Neuronal stem cell (in vitro differentiated cells): ENCODE measurements around the gene PTGES2.

Experiments
- DNase-seq: peaks from one replicate; pipeline ENCODE4 v3.0.0-alpha.2; 2013; ENCODE audit warnings: low spot score
- H2AFZ ChIP-seq: one replicate; pipeline ENCODE4 v1.6.1; 2013; ENCODE audit warnings: mild to moderate bottlenecking, low read length, inconsistent platforms
- H2AK5ac ChIP-seq: 2 replicates; pipeline ENCODE4 v1.6.1; 2013; ENCODE audit warnings: low read depth, mild to moderate bottlenecking, inconsistent platforms, low read length, moderate library complexity, mixed read lengths
- H2BK120ac ChIP-seq: 2 replicates; pipeline ENCODE4 v1.6.1; 2013; ENCODE audit warnings: low read depth, mild to moderate bottlenecking, inconsistent platforms, low read length, moderate library complexity, mixed read lengths
- H2BK12ac ChIP-seq: one replicate; pipeline ENCODE4 v1.6.1; 2013; ENCODE audit warnings: low read length, inconsistent platforms
- H2BK15ac ChIP-seq: 2 replicates; pipeline ENCODE4 v1.6.1; 2013; ENCODE audit warnings: mild to moderate bottlenecking, low read length, inconsistent platforms, mixed read lengths
- H2BK5ac ChIP-seq: one replicate; pipeline ENCODE4 v1.6.1; 2013; ENCODE audit warnings: inconsistent platforms, mild to moderate bottlenecking, low read length, moderate library complexity
- H3K14ac ChIP-seq: one replicate; pipeline ENCODE4 v1.6.1; 2013; ENCODE audit warnings: low read length, inconsistent platforms
- H3K18ac ChIP-seq: 2 replicates; pipeline ENCODE4 v1.6.1; 2013; ENCODE audit warnings: low read length, inconsistent platforms
- H3K23ac ChIP-seq: 2 replicates; pipeline ENCODE4 v1.6.1; 2013; ENCODE audit warnings: low read depth, mild to moderate bottlenecking, mixed read lengths, low read length, inconsistent platforms; ENCODE audit not compliant: poor library complexity
- H3K27ac ChIP-seq: replicated peaks from 3 replicates; pipeline ENCODE4 v1.5.1; 2013; ENCODE audit warnings: low read length, inconsistent platforms
- H3K27me3 ChIP-seq, 3 experiments: 2 replicates each; pipeline ENCODE4 v1.6.1; 2013; ENCODE audit warnings: low read length in 3 of 3, mild to moderate bottlenecking in 2 of 3, inconsistent platforms in 1 of 3, low read depth in 1 of 3, mixed read lengths in 1 of 3, moderate library complexity in 1 of 3; ENCODE audit not compliant: control insufficient read depth in 3 of 3, insufficient read depth in 3 of 3
- H3K36me3 ChIP-seq, 2 donors: replicated peaks in 1 of 2; 2 replicates each; pipeline ENCODE4 v1.6.1; 2013; ENCODE audit warnings: low read length in 2 of 2; ENCODE audit not compliant: control insufficient read depth in 2 of 2, insufficient read depth in 2 of 2
- H3K4ac ChIP-seq: 2 replicates; pipeline ENCODE4 v1.6.1; 2013; ENCODE audit warnings: inconsistent platforms, mild to moderate bottlenecking, low read length, moderate library complexity
- H3K4me1 ChIP-seq, 2 donors: 1 replicate in 1 of 2; 2 replicates in 1 of 2; pipeline ENCODE4 v1.6.1; 2013; ENCODE audit warnings: low read length in 2 of 2, low read depth in 1 of 2; ENCODE audit not compliant: control insufficient read depth in 2 of 2, insufficient read depth in 1 of 2
- H3K4me2 ChIP-seq: one replicate; pipeline ENCODE4 v1.6.1; 2013; ENCODE audit warnings: mild to moderate bottlenecking, low read length, inconsistent platforms; ENCODE audit not compliant: insufficient read depth, poor library complexity, severe bottlenecking
- H3K4me3 ChIP-seq, 2 donors: 2 replicates each; pipeline ENCODE4 v1.5.1; 2013; ENCODE audit warnings: low read length in 2 of 2, mild to moderate bottlenecking in 2 of 2, inconsistent platforms in 1 of 2, moderate library complexity in 1 of 2
- H3K79me1 ChIP-seq: one replicate; pipeline ENCODE4 v1.6.1; 2013; ENCODE audit warnings: low read depth, mild to moderate bottlenecking, inconsistent platforms, low read length, moderate library complexity
- H3K9ac ChIP-seq: one replicate; pipeline ENCODE4 v1.6.1; 2013; ENCODE audit warnings: mild to moderate bottlenecking, low read depth, low read length, inconsistent platforms; ENCODE audit not compliant: poor library complexity
- H3K9me3 ChIP-seq, 2 donors: replicated peaks in 1 of 2; 2 replicates each; pipeline versions ENCODE3 to v1.6.1; 2013; ENCODE audit warnings: low read length in 2 of 2, mild to moderate bottlenecking in 2 of 2, inconsistent platforms in 1 of 2, low read depth in 1 of 2, mixed read lengths in 1 of 2, moderate library complexity in 1 of 2; ENCODE audit not compliant: control insufficient read depth in 2 of 2, insufficient read depth in 1 of 2
- H4K8ac ChIP-seq: one replicate; pipeline ENCODE4 v1.6.1; 2013; ENCODE audit warnings: low read depth, mild to moderate bottlenecking, inconsistent platforms, low read length, moderate library complexity
- H4K91ac ChIP-seq: one replicate; pipeline ENCODE4 v1.6.1; 2013; ENCODE audit warnings: low read length, low read depth, mild to moderate bottlenecking, inconsistent platforms; ENCODE audit not compliant: poor library complexity
- WGBS, 2 donors: extraction: QIAGEN DNeasy Blood & Tissue Kit; methylation state at CpG; one replicate each; pipeline ENCODE4 v1.1.7; 2013; ENCODE audit warnings: missing lambda C conversion rate in 2 of 2, mixed read lengths in 1 of 2; ENCODE audit not compliant: insufficient read length in 2 of 2, insufficient replicate concordance in 1 of 2; ENCODE audit errors: extremely low coverage in 2 of 2; 5-methylcytosine and 5-hydroxymethylcytosine counted together

Gene PTGES2

GRCh38 chr9:128127990-128128835 is 684 bp upstream of the PTGES2 start:
- Histone ChIP-seq H3K14ac (peak overlapping the region; percentile 99), H3K4me3 (peak overlapping the region; percentile 90 to 100), H3K9me3 (peaks cover 7% of the 10 kb centered on the region in 2 donors), H3K27me3 (peaks cover 0 to 6% (median 0%) of the 10 kb centered on the region in 3 experiments), H3K4me1 (peaks cover 5 to 22% of the 10 kb centered on the region in 2 donors), H3K4ac (peak overlapping the region; percentile 37), H2BK120ac (peak overlapping the region; percentile 72), H3K23ac (peak overlapping the region; percentile 95), H3K18ac (peak overlapping the region; percentile 99), H4K91ac (no peak overlapping the region), H3K36me3 (peaks cover 10 to 23% of the 10 kb centered on the region in 2 donors), H2BK5ac (peak overlapping the region; percentile 98), H3K4me2 (peak overlapping the region; percentile 91), H2BK15ac (peak overlapping the region; percentile 96), H2BK12ac (peak overlapping the region; percentile 84), H3K9ac (peak overlapping the region; percentile 96), H2AK5ac (peak overlapping the region; percentile 92), H3K27ac (peak overlapping the region; percentile 85), H4K8ac (no peak overlapping the region), H2AFZ (peak overlapping the region; percentile 100), H3K79me1 (peaks cover 9% of the 10 kb centered on the region)
- no CpG with 5 or more reads among the region's 82 CpGs for WGBS, 2 donors
- peak; percentile 91 for DNase-seq

DNA sequence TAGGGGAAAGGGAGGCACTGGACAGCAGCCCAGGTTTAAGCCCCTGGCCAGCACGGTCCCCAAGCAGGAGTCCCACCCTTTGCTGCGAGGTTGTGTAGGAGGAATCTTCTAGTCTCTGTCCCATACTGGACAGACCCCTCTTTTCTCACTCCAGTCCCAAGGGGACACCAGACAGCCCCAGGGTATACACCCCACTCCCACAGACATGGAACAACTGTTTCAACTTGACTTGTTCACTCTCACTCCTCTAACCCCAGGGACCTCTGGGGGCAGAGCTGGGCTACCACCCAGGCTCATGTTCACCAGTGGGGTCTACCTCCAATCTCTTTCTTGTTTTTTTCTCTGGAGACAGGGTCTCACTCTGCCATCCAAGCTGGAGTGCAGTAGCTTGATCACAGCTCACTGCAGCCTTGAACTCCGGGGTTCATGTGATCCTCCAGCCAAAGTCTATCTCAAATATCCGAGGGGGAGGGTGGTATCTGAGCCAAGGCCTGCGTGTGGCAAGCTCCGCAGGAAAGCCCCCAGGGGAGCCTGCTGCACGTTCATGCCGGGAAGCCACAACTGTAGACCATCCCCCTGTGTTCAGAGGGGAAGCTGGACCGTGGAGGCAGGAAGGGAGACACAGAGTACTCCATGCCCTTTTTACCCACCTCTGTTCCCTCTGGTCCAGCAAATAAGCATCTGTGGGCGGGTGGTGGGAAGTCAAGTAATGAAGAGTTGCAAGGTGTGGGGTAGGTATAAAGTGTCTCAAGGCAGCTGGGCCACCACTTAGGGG is 1.8 kb downstream of the PTGES2 start:
- H4K8ac ChIP-seq = no peak overlapping the region
- H3K27ac ChIP-seq = no peak overlapping the region
- H3K27me3 ChIP-seq = peaks cover 0 to 6% (median 0%) of the 10 kb centered on the region in 3 experiments
- peaks cover 20 to 46% of the 10 kb centered on the region in 2 donors for H3K36me3 ChIP-seq
- H3K18ac ChIP-seq = no peak overlapping the region
- no peak overlapping the region for H2BK12ac ChIP-seq
- H3K23ac ChIP-seq = peak overlapping the region; percentile 55
- H3K79me1 ChIP-seq = peaks cover 11% of the 10 kb centered on the region
- peaks cover 7% of the 10 kb centered on the region in 2 donors for H3K9me3 ChIP-seq
- H3K4me2 ChIP-seq = no peak overlapping the region
- no peak overlapping the region for H4K91ac ChIP-seq
- no CpG with 5 or more reads among the region's 10 CpGs for WGBS, 2 donors
- peak overlapping the region; percentile 27 for H2AK5ac ChIP-seq
- H2BK5ac ChIP-seq = no peak overlapping the region
- no peak overlapping the region for H2AFZ ChIP-seq
- H3K4me3 ChIP-seq = peak overlapping the region; percentile 5 to 20
- H2BK120ac ChIP-seq = no peak overlapping the region
- no peak overlapping the region for H2BK15ac ChIP-seq
- no peak for DNase-seq
- peaks cover 5 to 13% of the 10 kb centered on the region in 2 donors for H3K4me1 ChIP-seq
- no peak overlapping the region for H3K14ac ChIP-seq
- H3K9ac ChIP-seq = no peak overlapping the region
- H3K4ac ChIP-seq = no peak overlapping the region

DNA sequence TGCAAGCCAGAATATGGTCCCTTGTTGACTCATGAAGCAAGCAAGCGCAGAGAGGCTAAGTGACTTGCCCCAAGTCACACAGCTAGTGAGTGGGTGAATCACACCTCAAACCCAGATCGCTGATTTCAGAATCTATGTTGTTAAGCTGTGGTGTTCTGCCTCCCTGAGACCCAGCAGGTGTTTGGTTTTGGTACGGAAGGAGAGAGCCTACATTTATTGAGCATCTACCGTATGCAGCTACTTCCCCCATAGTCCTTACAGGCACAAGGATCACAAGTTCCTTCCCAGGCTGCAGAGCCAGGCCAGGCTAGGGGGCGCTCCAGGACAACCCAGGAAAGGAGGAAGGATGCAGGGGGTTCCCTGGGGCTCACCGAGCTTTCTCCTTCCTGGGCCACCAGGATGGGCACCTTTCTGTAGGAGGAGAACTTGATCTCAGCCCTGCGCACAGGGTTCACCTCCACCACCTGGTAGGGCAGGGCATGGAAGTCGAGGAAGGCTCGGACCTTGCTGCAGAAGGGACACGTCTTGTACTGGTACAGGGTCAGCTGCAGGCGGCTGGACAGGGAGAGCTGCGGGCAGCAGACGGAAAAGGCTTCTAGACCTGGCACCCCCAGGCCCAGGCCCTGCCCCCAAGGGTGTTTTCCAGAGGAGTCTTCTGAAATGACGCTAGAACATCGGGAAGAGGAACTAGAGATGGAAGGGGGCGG is 2.5 kb downstream of the PTGES2 start:
- no peak overlapping the region for H3K14ac ChIP-seq
- peaks cover 11% of the 10 kb centered on the region for H3K79me1 ChIP-seq
- no peak overlapping the region for H3K27ac ChIP-seq
- peak; percentile 56 for DNase-seq
- H3K27me3 ChIP-seq = peaks cover 0 to 6% (median 0%) of the 10 kb centered on the region in 3 experiments
- H3K4me3 ChIP-seq = no peak overlapping the region
- no peak overlapping the region for H2AK5ac ChIP-seq
- peaks cover 5 to 13% of the 10 kb centered on the region in 2 donors for H3K4me1 ChIP-seq
- no peak overlapping the region for H2BK15ac ChIP-seq
- no peak overlapping the region for H3K4me2 ChIP-seq
- no peak overlapping the region for H3K4ac ChIP-seq
- H4K8ac ChIP-seq = no peak overlapping the region
- H2BK120ac ChIP-seq = no peak overlapping the region
- peaks cover 22 to 47% of the 10 kb centered on the region in 2 donors for H3K36me3 ChIP-seq
- H3K23ac ChIP-seq = peak overlapping the region; percentile 2
- no peak overlapping the region for H2AFZ ChIP-seq
- H4K91ac ChIP-seq = no peak overlapping the region
- no peak overlapping the region for H2BK12ac ChIP-seq
- no peak overlapping the region for H3K9ac ChIP-seq
- H2BK5ac ChIP-seq = no peak overlapping the region
- no peak overlapping the region for H3K18ac ChIP-seq
- H3K9me3 ChIP-seq = peaks cover 7% of the 10 kb centered on the region in 2 donors
- WGBS, 2 donors = no CpG with 5 or more reads among the region's 16 CpGs
